Activated CD8-positive, alpha-beta memory T cell treated with anti-CD3 and anti-CD28 coated beads, Interleukin-2, amount 50 U/mL, for 24 hours (primary cell): Measurements from ENCODE around the gene YIPF4.
"Not testable (repeated sequence)": the region's sequence is repeated elsewhere in the genome, so short reads cannot be mapped to it uniquely, and the experiment has no call there.

Experiments
- DNase-seq: peaks from one replicate; pipeline ENCODE4 v3.0.0-alpha.2; 2020; ENCODE audit errors: extremely low read depth

YIPF4 gene

DNA sequence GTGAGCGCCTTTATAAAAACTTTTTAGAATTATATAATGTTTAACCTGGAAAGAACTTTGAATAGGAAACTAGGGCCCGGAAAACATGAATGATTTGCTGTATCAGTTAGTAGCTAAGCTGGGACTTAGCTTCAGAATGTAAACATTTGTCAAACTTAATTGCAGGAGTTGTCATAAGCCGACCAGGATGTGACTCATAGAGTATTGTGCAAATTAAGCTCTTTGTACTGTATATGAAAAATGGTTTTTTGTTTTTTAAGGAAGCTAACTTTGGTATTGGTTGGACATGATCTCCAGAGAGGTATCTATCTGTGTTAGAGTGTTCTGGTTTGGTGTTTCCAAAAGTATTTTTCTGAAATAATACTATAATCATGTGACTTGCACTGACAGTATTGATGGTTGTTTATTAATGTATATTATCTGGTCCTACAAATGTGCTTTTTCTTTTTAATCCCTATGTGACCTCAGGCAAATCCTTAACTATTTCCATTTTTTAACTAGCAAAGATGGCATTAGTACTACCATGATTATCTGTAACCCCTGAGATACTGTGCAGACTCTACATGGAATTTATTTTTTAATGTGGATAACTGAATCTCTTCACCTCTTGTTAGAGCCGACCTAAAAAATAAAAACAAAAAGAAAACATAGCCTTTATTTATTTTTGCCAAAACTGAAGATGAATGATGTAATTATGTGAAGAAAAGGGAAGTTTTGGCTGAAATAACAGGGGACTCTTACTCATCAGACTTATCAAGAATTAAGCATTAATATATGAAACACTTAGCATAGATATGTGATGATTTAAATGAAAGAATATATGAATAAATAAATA is 11.7 kb downstream of the YIPF4 start:
- DNase-seq = no peak

GRCh38 chr2:32290000-32290339 is 12.3 kb downstream of the YIPF4 start:
- no peak for DNase-seq

- no peak for DNase-seq
Measured at GRCh38 chr2:32291746-32292145, 14.0 kb downstream of the YIPF4 start.

DNA sequence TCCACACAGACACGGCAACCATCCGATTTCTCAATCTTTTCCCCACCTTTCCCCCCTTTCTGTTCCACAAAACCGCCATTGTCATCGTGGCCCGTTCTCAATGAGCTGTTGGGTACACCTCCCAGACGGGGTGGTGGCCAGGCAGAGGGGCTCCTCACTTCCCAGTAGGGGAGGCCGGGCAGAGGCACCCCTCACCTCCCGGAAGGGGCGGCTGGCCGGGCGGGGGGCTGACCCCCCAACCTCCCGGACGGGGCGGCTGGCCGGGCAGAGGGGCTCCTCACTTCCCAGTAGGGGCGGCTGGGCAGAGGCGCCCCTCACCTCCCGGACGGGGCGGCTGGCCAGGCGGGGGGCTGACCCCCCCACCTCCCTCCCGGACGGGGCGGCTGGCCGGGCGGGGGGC is 15.8 kb downstream of the YIPF4 start:
- not testable (repeated sequence) for DNase-seq

- not testable (repeated sequence) for DNase-seq
Measured at GRCh38 chr2:32293966-32294562, 16.4 kb downstream of the YIPF4 start.

DNA sequence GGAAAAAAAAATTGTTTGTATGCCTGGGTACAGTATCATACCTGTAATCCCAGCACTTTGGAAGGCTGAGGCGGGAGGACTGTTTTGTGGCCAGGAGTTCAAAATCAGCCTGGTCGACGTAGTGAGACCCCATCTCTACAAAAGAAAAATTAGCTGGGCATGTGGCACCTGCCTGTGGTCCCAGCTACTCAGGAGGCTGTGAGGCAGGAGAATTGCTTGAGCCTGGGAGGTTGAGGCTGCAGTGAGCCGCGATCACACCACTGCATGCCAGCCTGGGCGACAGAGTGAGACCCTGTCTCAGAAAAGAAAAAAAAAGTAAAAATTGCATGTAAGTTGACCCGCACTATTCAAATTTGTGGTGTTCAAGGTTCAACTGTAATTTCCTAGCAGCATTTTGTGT is 32.9 kb downstream of the YIPF4 start:
- no peak for DNase-seq

DNA sequence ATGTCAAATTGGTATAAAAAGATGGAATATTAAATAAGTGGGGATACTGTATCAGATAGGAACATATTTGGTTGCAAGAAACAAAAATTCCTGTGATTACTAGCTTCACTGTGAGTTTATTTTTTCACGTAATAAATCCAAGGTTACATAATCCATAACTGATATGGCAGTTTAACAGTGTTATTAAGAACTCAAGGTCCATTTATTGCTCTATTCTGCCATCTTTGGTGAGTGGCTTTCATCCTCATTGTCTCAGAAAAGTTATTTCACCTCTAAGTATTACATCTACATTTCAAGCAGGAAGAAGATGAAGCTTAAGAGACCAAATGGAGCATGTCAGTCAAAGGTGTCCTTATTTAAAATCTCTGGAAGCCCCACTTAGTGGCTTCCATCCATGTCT is 37.2 kb downstream of the YIPF4 start:
- no peak for DNase-seq

DNA sequence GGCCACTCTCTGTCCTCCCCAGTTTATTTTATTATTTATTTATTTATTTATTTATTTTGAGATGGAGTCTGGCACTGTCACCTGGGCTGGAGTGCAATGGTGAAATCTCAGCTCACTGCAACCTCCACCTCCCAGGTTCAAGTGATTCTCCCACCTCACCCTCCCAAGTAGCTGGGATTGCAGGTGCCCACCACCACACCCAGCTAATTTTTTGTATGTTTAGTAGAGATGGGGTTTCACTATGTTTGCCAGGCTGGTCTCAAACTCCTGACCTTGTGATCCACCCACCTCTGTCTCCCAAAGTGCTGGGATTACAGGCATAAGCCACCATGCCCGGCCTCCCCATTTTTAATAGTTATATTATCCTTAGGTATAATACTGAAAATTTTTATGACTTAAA is 51.0 kb downstream of the YIPF4 start:
- not testable (repeated sequence) for DNase-seq

GRCh38 chr2:32329180-32329980 is 51.7 kb downstream of the YIPF4 start:
- DNase-seq = not testable (repeated sequence)

DNA sequence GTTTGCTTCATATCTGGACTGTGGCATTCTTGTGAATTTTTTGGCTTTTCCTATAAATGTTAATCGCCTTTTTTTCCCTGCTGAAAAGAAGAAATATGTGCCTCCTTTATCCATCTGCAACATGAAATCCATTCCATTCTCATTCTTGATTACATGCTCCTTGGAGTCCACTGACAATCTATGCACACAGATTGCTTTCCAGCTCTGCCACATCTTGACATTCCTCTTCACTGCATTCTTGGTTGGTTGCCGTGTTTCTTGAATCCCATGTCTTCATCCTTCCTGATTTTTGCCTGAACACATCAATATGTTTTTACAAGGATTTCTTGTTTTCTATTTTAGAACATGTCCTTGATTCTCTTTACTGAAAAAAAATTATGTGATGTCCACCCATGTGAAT is 52.4 kb downstream of the YIPF4 start:
- DNase-seq = no peak

DNA sequence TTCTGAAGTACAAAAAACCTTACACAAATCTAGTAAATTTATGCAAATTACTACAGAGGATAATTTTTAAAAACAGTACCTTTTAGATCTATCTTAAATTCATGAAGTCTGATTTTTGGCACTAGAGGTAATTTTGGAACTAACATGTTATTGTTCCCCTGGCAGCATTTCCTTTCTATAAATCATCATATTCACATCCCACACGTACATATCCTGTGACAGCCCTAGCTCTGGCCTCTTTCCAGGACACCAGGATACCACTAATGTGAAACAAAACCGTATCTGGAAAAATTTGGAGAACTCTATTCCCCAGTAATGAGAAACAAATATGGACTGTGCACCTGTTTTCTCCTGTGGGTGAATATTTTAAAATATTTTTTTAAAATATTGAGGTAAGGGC is 65.1 kb downstream of the YIPF4 start:
- DNase-seq = no peak

GRCh38 chr2:32350797-32351196 is 73.1 kb downstream of the YIPF4 start:
- DNase-seq = not testable (repeated sequence)

DNA sequence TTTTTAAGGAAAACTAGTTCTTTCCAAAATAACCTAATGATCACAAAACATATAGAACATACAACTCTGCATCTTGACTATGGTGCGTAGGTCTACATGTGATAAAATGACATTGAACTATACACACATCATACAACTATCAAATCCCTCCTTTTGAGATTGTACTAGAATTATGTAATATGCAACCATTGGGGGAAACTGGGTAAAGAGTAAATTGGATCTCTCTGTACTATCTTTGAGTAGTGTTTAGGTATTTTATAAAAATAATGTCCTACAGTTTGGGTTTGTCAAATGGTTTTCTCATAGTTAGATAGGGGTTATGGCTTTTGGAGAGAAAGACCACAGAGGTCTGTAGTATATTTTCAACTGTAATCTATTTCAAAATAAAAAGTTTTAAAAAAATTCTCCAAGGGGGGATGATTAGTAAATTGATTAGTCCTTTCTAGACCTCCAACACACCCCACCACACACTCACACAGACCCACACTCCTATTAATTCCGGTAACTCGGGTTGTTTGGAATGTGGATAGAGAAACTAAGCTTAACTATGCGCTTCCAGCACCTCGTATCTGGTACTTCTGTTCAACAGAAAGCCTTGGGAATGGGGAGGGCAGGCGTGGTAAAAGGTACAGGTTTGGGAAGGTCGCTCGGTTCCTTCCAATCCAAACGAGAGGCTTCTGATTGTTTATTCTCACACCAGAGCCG is 78.4 kb downstream of the YIPF4 start:
- DNase-seq = no peak

DNA sequence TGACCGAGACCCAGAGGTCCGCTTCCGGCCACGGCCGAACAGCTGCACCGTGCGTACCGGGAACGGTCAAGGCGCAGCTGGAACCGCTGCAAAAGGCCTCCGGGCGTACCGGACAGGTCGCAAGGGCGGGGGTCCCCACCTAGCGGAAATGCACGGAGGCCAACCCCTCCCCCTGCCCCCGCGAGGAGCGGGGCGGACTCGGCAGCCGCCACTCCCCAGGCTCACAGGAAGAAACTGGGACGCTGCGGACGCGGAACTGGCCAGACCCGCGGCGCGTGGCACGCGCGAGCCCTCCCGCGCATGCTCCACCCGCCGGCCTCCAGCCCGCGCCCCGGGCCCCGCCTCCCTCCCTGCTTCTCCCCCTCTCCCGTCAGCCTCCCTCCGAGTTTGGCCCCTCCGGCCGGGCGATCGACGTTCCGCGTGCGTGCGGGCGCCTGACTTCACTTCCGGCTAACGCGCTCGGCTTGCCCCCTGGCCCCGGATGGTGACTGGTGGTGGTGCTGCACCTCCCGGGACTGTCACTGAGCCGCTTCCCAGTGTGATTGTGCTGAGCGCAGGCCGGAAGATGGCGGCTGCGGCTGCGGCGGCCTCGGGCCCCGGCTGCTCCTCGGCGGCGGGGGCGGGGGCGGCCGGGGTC is 79.1 kb downstream of the YIPF4 start, which contains the start of gene BIRC6:
Gene BIRC6 (plus strand): TSS at position 343 of the 637 bp plus-strand sequence. CDS start 139 bp downstream, at position 482.
- DNase-seq = peak; percentile 93

DNA sequence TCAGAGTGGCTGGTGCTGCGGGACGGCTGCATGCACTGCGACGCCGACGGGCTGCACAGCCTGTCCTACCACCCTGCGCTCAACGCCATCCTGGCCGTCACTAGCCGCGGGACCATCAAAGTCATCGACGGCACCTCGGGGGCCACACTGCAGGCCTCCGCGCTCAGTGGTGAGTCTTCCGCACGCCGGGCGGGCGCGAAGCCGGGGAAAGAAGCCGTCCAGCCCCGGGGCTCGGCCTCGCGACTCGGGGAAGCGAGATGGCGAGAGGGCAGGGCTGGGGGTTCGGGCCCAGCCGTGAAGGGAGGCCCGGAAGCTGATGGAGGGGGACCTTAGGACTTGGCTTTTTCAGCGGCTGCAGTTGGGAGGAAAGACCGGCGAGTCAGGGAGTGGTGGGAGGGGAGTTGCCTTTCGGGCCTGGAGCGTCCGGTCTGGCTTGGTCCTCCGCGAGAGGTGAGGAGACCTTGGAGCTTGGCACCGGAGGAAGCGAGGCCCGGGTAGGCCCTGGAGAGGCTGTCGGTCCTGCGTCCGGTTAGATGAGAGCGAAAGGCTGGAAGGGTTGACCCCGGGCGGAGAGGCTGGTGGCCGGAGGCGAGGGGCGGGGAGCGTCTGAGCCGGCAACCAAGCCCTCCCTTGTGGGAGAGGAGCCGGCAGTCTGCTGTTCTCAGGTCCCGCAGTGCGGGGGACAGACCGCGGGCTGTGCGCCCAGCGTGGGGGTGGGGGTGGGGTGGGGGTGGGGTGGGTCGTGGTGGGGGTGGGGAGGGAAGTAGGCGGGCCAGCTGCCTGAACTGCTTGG is 79.8 kb downstream of the YIPF4 start:
- DNase-seq = no peak

DNA sequence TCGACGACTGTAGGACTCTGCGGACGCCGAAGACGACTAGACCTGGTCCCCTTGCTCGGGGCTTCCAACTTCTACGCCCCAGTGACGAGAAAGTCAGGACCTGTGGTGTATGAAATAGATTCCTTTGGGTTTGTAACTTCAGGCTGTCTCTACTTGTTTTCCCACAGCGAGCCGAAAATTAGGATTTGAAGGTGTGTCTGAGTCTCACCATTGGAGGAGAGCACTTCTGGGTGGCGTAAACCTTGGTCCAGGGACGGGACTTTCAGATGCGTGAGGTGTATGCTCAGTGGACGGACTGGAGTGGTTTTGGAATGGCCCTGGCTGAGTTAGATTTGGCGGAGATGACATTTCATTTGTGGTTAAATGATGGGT is 80.4 kb downstream of the YIPF4 start:
- no peak for DNase-seq

GRCh38 chr2:32360416-32360815 is 82.7 kb downstream of the YIPF4 start:
- DNase-seq = no peak

GRCh38 chr2:32362997-32363396 is 85.3 kb downstream of the YIPF4 start:
- not testable (repeated sequence) for DNase-seq

DNA sequence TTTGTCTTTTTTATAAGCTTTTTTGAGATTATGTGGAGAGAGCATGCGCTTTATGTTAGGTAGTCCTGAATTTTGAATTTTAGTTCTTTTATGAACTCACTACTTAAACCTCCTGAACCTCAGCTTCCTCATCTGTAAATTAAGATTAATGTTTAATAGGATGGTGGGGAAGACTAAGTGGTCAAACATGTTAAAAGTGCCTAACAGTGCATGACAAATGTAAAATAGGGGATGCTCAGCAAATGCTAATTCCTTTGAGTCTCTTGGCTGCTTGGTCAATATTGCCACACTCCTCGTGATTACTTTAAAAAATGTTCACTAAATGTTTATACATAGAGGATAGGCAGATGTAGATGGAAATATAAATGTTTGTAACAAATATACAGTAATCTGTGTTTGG is 85.9 kb downstream of the YIPF4 start:
- DNase-seq = no peak

GRCh38 chr2:32364290-32364689 is 86.6 kb downstream of the YIPF4 start:
- DNase-seq = not testable (repeated sequence)

DNA sequence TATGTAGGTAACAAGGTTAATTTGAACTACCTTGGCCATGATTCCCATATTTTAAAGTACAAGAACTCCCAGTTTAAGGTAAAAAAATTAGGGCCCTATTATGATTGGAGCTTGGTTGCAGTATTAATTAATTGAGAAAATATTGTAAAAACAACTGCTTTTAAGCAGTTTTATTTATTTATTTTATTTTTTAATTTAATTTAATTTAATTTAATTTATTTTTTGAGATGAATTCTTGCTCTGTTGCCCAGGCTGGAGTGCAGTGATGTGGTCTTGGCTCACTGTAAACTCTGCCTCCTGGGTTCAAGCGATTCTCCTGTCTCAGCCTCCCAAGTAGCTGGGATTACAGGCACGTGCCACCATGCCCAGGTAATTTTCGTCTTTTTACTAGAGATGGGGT is 88.0 kb downstream of the YIPF4 start:
- DNase-seq = not testable (repeated sequence)
